GM21786 (cell line): Measurements from ENCODE around the gene ZIC4.

Experiments
- ATAC-seq: cut with Tn5 transposase; IDR thresholded peaks from one replicate; pipeline ENCODE4 v1.9.1; 2021; ENCODE audit not compliant: unreplicated experiment

Gene ZIC4

GRCh38 chr3:147405231-147406027 is 914 bp downstream of the ZIC4 start:
- ATAC-seq, result no peak

GRCh38 chr3:147404800-147405230 is 1.5 kb downstream of the ZIC4 start:
- no peak for ATAC-seq

- ATAC-seq, result no peak
Measured at GRCh38 chr3:147404000-147404799, 2.1 kb downstream of the ZIC4 start.

- no peak for ATAC-seq
Measured at GRCh38 chr3:147403511-147403910, 2.8 kb downstream of the ZIC4 start.

- no peak for ATAC-seq
Measured at GRCh38 chr3:147402159-147402558, 4.2 kb downstream of the ZIC4 start.

GRCh38 chr3:147401421-147401820 is 4.9 kb downstream of the ZIC4 start:
- ATAC-seq, result no peak

- ATAC-seq, result no peak
Measured at GRCh38 chr3:147400999-147401398, 5.3 kb downstream of the ZIC4 start.

- no peak for ATAC-seq
Measured at GRCh38 chr3:147400111-147400510, 6.2 kb downstream of the ZIC4 start.

GRCh38 chr3:147398813-147399534 is 7.4 kb downstream of the ZIC4 start:
- ATAC-seq, result no peak

GRCh38 chr3:147397875-147398812 is 8.2 kb downstream of the ZIC4 start:
- ATAC-seq, result no peak

- ATAC-seq, result no peak
Measured at GRCh38 chr3:147397155-147397874, 9.0 kb downstream of the ZIC4 start.

GRCh38 chr3:147396712-147397046 is 9.7 kb downstream of the ZIC4 start:
- ATAC-seq, result no peak

GRCh38 chr3:147395899-147396711 is 10.2 kb downstream of the ZIC4 start:
- ATAC-seq, result no peak

- no peak for ATAC-seq
Measured at GRCh38 chr3:147394884-147395225, 11.5 kb downstream of the ZIC4 start.

- no peak for ATAC-seq
Measured at GRCh38 chr3:147393943-147394883, 12.1 kb downstream of the ZIC4 start.

GRCh38 chr3:147393261-147393942 is 12.9 kb downstream of the ZIC4 start:
- ATAC-seq, result no peak

- ATAC-seq, result no peak
Measured at GRCh38 chr3:147392625-147392946, 13.8 kb downstream of the ZIC4 start.
